GM18951 (cell line): Measurements from ENCODE around the gene TOR1A.
A peak's percentile ranks its signal among the peaks of the same experiment; 100 is the strongest.

ENCODE experiments used
- POLR2A ChIP-seq: IDR thresholded peaks from 4 replicates; pipeline ENCODE4 v1.6.1; 2011; ENCODE audit warnings: mild to moderate bottlenecking; ENCODE audit not compliant: insufficient read length, insufficient read depth; ENCODE audit errors: extremely low read depth
- in situ Hi-C: fragments of 300-500 bp; cut with MboI; formaldehyde crosslinking; loops from one replicate; pipeline ENCODE4 v1.12.0; 2022; ENCODE audit warnings: low sequenced_read_pairs, mixed read lengths, inconsistent platforms; ENCODE audit not compliant: unreplicated experiment

The TOR1A gene

DNA sequence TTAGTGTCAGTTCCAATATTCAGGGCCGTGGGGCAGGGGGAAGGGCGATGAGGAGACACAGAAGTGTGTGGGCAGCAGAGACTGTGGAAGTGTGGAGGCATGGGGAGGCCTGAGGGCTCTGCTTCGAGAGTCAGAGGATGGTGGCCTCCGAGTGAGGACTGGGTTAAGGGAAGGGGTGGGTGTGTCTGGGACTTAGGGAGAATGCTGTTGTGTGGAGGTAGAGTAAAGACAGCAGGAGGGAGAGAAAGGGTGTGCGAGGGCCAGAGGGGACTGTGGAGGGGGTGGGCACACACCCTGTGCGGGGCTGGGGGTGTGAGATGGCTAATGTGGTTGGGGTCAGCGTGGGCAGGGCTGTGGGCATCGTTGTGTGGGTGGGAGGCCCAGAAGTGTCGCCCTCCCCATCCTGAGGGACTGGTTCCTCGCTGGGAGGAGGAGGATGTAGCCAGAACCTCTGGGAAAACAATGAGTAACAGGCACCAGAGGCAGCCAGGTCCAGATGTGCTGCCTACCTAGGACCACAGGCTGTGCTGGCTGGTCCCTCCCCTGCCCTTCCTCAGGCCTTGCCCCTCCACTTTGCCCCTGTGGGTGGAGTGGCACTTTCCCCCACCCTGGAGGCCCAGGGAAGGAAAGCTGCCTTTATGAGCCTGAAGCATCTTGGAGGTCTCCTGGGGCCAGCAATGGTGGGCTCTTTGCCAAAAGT lies 15.5 kb upstream of the TOR1A start:
- no peak for TF ChIP-seq POLR2A
- in situ Hi-C loops, result no loop called here

DNA sequence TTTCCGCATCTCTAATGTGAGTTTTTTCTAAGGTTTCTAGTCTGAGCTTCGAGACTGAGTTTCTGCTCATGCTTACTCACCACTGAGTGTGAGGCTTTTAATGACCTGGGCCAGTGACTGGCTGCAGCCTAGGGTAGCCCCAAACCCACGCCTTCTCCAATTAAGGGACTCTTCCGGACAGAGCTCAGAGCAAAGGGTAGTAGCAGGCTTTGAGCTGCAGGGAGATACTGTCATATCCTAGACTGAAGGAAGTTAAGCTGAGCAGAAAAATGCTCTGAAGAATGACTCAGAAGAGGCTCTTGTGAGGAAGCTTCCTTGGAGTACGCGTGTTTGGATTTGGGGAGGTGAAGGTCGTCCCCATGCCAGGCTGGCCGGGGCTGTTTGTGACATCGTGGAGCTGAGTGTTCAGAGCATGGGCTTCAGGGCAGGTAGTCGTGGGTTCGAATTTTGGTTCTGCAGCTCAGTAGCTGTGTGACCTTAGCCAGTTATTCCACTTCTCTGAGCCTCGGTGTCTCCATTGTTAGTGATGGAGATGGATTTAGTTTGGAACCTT lies 14.8 kb upstream of the TOR1A start:
- in situ Hi-C loops, result no loop called here
- TF ChIP-seq POLR2A, result no peak

DNA sequence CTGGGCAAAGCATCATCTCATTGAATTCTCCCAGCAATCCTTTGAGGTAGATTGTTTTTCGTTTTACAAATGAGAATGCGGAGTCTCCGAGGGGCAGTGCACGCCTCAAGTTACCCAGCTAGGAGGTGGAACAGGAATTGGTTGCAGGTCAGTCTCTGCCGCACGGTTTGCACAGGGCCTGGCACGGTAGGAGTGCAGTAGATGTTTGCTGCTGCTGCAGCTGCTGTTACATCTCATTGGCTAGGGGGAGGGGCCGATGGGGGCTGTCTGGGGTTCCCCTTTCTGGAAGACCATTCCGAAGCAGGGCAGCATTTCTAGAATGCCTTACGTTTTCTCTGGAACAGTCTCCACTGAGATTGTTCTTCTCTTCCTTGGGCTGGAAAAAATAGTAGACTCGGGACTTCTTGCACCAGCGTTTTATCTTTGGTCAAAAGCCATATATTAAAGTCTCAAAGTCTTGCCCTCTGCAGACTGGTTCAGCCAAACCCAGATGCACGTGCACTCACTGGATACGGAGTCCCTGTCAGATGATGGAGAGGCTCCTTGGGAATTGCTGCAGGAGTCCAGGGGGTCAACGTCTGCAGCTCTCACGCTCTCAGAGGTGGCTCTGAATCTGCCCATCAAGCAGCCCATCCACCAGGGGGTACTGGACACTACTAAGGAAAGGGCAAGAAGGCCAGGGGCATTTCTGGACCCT lies 12.5 kb upstream of the TOR1A start:
- no peak for TF ChIP-seq POLR2A
- in situ Hi-C loops, result no loop called here

DNA sequence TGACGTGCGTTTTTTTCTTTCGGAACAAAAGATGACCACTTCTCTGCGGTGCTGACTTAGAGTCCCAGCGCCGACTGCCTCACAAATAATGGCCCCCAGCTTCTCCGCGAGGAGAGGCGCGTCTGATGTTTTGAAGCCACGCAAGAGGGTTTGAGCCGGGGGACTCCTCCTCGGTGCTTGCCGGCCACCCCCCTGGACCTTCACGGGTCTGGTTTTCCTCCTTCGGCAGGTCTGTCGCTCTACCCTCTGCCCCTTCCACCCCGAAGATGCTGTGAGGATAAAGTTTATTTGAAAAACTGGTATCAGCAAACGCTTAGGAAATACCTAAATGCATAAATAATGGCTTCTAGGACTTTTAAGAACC lies 11.9 kb upstream of the TOR1A start:
- no peak for TF ChIP-seq POLR2A
- in situ Hi-C loops, result no loop called here

DNA sequence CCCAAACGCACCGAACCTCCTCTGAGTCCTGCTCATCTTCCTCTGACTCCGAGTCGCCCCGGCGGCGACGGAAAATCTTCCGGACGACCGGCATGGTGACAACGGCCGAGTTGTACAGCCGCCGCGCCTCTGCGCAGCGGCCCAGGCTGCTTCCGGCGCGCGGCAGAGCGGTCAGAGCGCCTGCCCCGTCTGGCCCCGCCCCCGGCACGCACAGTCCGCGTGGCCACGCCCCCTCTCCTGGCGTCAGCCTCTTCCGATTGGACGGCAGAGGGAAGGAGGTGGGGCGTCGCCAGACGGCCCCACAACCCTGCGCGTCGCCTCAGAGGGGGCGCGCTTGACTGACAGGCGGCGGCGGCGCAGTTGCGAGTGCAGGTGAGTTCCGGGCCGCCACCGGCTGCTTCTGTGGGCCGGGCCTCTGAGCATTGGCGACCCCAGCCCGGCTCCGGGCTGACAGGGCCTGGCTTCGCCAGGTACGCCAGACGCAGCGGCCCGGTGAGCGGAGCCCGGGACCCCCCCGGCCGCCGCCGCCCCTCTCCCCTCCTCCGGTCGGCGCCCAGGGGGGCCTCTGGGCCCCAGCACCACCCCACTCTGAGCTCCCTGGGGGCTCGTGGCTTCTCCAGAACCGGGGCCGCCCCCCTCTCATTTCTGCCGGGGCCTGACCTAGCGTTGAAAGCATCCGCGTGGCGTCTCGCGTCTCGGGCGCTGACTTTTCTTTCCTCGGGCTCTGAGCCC lies 11.4 kb upstream of the TOR1A start, which contains the start of the genes C9orf78 and USP20:
C9orf78 (minus strand) TSS at position 148 of the 732 bp plus-strand sequence; CDS start at position 94, 54 bp downstream.
USP20 (plus strand) TSS at position 331 of the 732 bp plus-strand sequence. CDS start 17,098 bp downstream, outside the sequence.
- peak; percentile 94 for TF ChIP-seq POLR2A
- in situ Hi-C loops, result no loop called here

DNA sequence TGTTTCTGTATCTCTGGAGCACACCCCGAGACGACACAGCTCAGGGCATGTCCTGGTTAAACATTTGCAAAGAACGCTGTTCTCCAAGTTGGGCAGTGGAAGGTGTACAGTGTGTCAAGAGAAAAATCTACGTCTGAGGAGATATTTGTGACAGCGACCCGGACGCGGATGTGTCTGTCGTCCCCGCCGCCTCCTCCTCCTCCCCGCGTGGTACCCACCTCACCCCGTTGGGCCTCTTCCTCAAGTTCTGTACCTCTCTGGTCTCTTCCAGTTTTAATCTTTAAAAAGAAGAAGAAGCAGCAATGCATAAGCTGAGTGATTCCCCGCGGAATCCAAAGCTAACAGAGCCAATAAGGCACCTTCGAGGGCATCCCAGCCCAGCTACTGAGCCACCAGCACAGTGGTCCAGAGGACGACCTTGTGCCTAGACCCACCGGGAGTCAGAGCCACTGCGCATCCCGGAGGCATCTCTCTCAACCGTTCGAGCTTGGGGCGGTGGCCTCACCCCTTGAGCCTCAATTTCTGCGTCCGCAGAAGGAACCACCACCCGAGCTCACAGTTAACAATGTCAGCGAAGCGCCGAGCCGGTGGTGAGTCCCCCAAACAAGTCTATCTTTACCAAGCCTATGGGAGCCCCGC lies 10.7 kb upstream of the TOR1A start:
- TF ChIP-seq POLR2A, result no peak

DNA sequence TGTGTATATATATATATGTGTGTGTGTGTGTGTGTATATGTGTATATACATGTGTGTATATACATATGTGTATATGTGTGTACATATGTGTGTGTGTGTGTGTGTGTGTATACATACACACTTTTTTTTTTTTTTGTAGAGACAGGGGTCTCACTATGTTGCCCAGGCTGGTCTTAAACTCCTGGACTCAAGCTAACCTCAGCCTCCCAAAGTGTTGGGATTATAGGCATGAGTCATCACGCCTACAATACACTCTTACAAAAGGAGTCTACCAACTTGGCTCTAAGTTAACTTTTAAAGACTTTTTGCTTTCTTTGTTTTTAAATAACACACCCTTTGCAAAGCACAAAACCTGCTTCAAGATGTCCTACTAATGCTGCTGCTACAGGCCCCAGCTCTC lies 9.0 kb upstream of the TOR1A start:
- in situ Hi-C loops, result no loop called here
- no peak for TF ChIP-seq POLR2A

More for the DNA sequence above, 10.7 kb upstream of the TOR1A start:
- in situ Hi-C loops, result no loop called here

DNA sequence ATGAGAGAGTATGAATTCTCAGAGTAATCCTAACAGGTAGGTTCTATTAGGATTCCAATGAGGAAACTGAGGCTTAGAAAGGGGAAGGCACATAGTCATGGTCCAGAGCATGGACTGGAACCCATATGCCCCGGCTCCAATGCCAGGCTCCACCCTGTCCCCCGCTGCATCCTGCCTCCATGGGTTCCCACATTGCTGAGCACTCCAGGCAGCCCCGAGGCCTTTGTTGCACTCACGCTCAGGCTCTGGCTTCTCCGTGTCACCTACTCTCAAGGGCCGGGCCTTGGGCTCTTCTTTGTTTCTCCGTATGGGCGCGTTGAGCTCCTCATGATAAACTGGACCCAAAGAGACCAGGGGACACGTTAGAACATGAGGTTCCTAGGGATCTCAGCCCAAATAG lies 5.0 kb upstream of the TOR1A start:
- in situ Hi-C loops, result no loop called here
- TF ChIP-seq POLR2A, result no peak

DNA sequence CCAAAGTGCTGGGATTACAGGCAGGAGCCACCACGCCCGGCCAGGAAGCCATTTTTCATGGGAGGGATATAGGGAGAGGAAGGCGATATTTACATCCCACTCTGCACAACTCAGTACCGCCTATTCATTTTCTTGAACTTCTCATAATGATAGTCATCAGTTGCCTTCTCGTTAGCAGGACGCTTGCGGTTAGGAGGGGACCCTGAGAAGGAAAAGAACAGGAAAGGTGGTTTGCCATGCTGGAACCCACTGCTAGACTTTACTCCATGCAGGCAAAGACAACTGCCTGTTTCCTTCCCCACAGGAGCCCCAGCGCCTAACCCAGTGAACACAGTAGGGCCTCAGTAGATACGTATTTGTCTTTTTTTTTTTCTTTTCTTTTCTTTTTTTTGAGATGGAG lies 4.1 kb upstream of the TOR1A start:
- in situ Hi-C loops, result no loop called here
- no peak for TF ChIP-seq POLR2A

DNA sequence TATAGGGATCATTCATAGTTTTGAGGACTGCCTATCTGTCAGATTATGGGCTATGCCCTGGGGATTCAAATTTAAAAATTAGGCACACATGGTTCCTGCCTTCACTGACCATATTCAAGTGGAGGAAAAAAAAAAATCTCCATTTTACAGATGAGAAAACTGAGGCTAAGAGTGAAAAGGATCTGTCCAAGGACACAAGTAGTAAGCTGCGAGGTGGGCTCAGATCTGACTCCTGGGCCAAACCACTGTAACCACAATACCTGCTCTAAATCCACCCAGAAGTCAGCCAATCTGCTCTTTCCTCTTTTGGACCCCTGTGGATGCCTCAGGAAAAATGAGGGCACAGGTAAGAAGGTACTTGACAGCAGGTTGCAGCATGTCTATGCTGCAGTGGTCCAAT lies 2.8 kb upstream of the TOR1A start:
- TF ChIP-seq POLR2A, result no peak
- in situ Hi-C loops, result no loop called here

DNA sequence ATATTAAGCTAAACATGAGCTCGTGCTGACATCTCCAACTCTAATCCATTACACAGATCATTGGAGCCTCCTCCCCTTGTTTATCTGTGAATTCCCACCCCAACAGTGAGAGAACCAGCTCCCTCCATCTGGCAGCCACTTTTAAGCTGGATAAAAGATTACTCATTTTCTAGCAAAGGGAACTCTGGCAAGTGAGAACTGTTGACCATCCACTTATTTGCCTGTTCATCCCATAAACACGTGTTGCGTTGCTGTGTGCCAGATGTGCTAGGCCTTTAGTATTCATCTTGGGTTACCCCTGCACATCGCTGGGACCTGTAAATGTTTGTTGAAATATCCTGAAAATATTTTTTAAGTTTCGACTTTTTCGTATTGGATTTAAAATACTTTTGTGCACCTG lies 2.4 kb upstream of the TOR1A start:
- in situ Hi-C loops, result no loop called here
- no peak for TF ChIP-seq POLR2A

DNA sequence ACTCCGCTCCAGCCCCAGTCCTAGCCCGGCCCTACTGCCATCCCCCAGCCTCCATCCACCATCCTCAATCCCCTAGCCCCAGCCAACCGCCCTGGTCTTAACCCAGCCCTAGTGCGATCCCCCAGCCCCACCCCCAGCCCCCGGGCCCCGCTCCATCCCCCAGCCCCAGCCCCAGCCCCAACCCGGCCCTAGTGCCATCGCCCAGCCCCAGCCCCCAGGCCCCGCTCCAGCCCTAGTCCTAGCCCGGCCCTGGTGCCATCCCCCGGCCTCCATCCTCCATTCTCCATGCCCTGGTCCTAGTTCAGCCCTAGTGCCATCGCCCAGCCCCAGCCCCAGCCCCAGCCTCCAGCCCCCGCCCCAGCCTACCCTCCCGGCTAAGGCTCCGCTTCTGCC lies 398 bp downstream of the TOR1A start:
- TF ChIP-seq POLR2A, result no peak

More for the DNA sequence above, 398 bp downstream of the TOR1A start:
- in situ Hi-C loops, result no loop called here
